HepG2 (cell line): ENCODE data around the gene VEPH1. TPM values are rescaled to one million over a fixed set of nuclear protein-coding genes. Genes with fewer than 3 reads are reported as not detected.

Experiments used
- ATAC-seq: fragments of 200-7000 bp; cut with Tn5 transposase; 3 replicates; pipeline ENCODE4 v1.9.1; 2020; ENCODE audit warnings: mild to moderate bottlenecking, moderate library complexity
- BruUV-seq: library from RNA; stranded (reverse); fragments of 400-500 nt; replicated peaks from 2 replicates; lab custom pipeline; 2021; lab: Mats Ljungman, UMichigan
- CTCF ChIA-PET: fragments of 300-600 bp; formaldehyde crosslinking; extraction: SDS; loops from one replicate; lab custom pipeline; 2021; ENCODE audit warnings: low total read pairs, inconsistent platforms, low intra/inter-chr PET ratio; lab: Yijun Ruan, JAX
- POLR2A ChIA-PET: fragments of 350-600 bp; sonication (Branson Sonifier 250); formaldehyde crosslinking; loops from one replicate; lab custom pipeline; 2020; ENCODE audit warnings: antibody characterized with exemption, inconsistent platforms; lab: Yijun Ruan, JAX
- DNase-seq: peaks from one replicate; pipeline ENCODE4 v3.0.0-alpha.2; 2015; ENCODE audit warnings: low spot score
- FAIRE-seq: peaks from 3 replicates; lab custom pipeline; 2011; peaks lifted over from hg19 to GRCh38; lab: Jason Lieb, UNC
- H2AFZ ChIP-seq: one replicate; pipeline ENCODE4 v1.6.1; 2011; ENCODE audit warnings: low read length, inconsistent platforms
- H3K27ac ChIP-seq: fragments of 300-600 bp; 3 replicates; pipeline ENCODE4 v1.8.0; 2011; ENCODE audit warnings: mixed run types, mild to moderate bottlenecking, mixed read lengths, low read length, inconsistent platforms; ENCODE audit not compliant: insufficient read depth; ENCODE audit errors: extremely low read length
- H3K27me3 ChIP-seq, 2 experiments: fragments of 200-600 bp in 1 of 2; 2 replicates in 1 of 2; 3 replicates in 1 of 2; pipeline versions ENCODE4 v1.6.0 to v1.8.0; 2011; ENCODE audit warnings: low read length in 2 of 2, mild to moderate bottlenecking in 2 of 2, moderate library complexity in 2 of 2, inconsistent platforms in 1 of 2; ENCODE audit not compliant: insufficient read depth in 2 of 2, control insufficient read depth in 1 of 2
- H3K36me3 ChIP-seq, 2 experiments: fragments of 200-600 bp in 1 of 2; replicated peaks in 1 of 2; 2 replicates in 1 of 2; 3 replicates in 1 of 2; pipeline versions ENCODE4 v1.5.1 to v1.8.0; 2011; ENCODE audit warnings: low read length in 2 of 2, inconsistent platforms in 1 of 2; ENCODE audit not compliant: insufficient read depth in 2 of 2, control insufficient read depth in 1 of 2
- H3K4me1 ChIP-seq: 2 replicates; pipeline ENCODE4 v1.5.1; 2012; ENCODE audit warnings: low read length, inconsistent platforms; ENCODE audit not compliant: insufficient read depth
- H3K4me2 ChIP-seq: 2 replicates; pipeline ENCODE4 v1.6.0; 2011; ENCODE audit warnings: low read depth, low read length, inconsistent platforms
- H3K4me3 ChIP-seq, 3 experiments: fragments of 200-600 bp in 1 of 3; sonication (generic), shearing (Covaris generic) in 1 of 3; replicated peaks in 1 of 3; 2 replicates each; pipeline ENCODE4 v1.5.1; 2011 to 2016; ENCODE audit warnings: low read length in 3 of 3, inconsistent platforms in 2 of 3, low read depth in 2 of 3, mild to moderate bottlenecking in 2 of 3, control low read depth in 1 of 3, mixed read lengths in 1 of 3; ENCODE audit not compliant: insufficient read depth in 1 of 3
- H3K79me2 ChIP-seq: one replicate; pipeline ENCODE4 v1.6.1; 2011; ENCODE audit warnings: low read length, inconsistent platforms; ENCODE audit not compliant: insufficient read depth
- H3K9ac ChIP-seq: 2 replicates; pipeline ENCODE4 v1.6.0; 2011; ENCODE audit warnings: mild to moderate bottlenecking, low read depth, low read length, inconsistent platforms; ENCODE audit not compliant: insufficient read depth
- H3K9me3 ChIP-seq: 2 replicates; pipeline ENCODE4 v1.5.1; 2012; ENCODE audit warnings: mild to moderate bottlenecking, low read length
- H4K20me1 ChIP-seq: 2 replicates; pipeline ENCODE4 v1.6.0; 2011; ENCODE audit warnings: inconsistent platforms, mild to moderate bottlenecking, low read length, moderate library complexity; ENCODE audit not compliant: insufficient read depth
- AKNA ChIP-seq: sonication (generic); formaldehyde crosslinking; IDR thresholded peaks from 2 replicates; pipeline ENCODE4 v1.4.0; 2020; ENCODE audit warnings: missing genetic modification reagents, borderline replicate concordance
- BCL3 ChIP-seq: sonication (generic); formaldehyde crosslinking; IDR thresholded peaks from 2 replicates; pipeline ENCODE4 v1.5.1; 2020; ENCODE audit warnings: mild to moderate bottlenecking, missing genetic modification reagents, moderate library complexity
- BRF2 ChIP-seq: sonication (generic); formaldehyde crosslinking; IDR thresholded peaks from 2 replicates; pipeline ENCODE4 v1.8.1; 2022; ENCODE audit warnings: mild to moderate bottlenecking, missing genetic modification reagents
- GMEB2 ChIP-seq: IDR thresholded peaks from 2 replicates; pipeline ENCODE4 v1.6.1; 2016; ENCODE audit warnings: missing biosample characterization, missing genetic modification reagents, low read depth
- IKZF5 ChIP-seq: IDR thresholded peaks from 2 replicates; pipeline ENCODE4 v1.6.1; 2018; ENCODE audit warnings: missing genetic modification reagents, mild to moderate bottlenecking, missing compliant biosample characterization
- ISX ChIP-seq: sonication (generic); formaldehyde crosslinking; conservative IDR thresholded peaks from 2 replicates; pipeline ENCODE4 v1.5.0; 2020; ENCODE audit warnings: missing genetic modification reagents
- REPIN1 ChIP-seq: sonication (generic); formaldehyde crosslinking; IDR thresholded peaks from 2 replicates; pipeline ENCODE4 v1.8.0; 2022; ENCODE audit warnings: missing genetic modification reagents, low read depth, mild to moderate bottlenecking, borderline replicate concordance
- RNF2 ChIP-seq: fragments of 450-650 bp; conservative IDR thresholded peaks from 2 replicates; pipeline ENCODE4 v1.6.1; 2016; ENCODE audit warnings: low read depth
- SAP130 ChIP-seq: IDR thresholded peaks from 2 replicates; pipeline ENCODE4 v1.6.1; 2016; ENCODE audit warnings: low read depth
- ZFAT ChIP-seq: sonication (generic); formaldehyde crosslinking; conservative IDR thresholded peaks from 2 replicates; pipeline ENCODE4 v1.8.1; 2023; ENCODE audit warnings: missing genetic modification reagents, inconsistent platforms
- ZNF253 ChIP-seq: sonication (generic); formaldehyde crosslinking; IDR thresholded peaks from 2 replicates; pipeline ENCODE4 v1.8.0; 2022; ENCODE audit warnings: mild to moderate bottlenecking, missing genetic modification reagents, borderline replicate concordance
- ZNF709 ChIP-seq: sonication (generic); formaldehyde crosslinking; IDR thresholded peaks from 2 replicates; pipeline ENCODE4 v1.5.0; 2020; ENCODE audit warnings: mild to moderate bottlenecking, missing genetic modification reagents
- ZNF740 ChIP-seq: sonication (generic); formaldehyde crosslinking; IDR thresholded peaks from 2 replicates; pipeline ENCODE4 v1.4.0; 2020; ENCODE audit warnings: missing genetic modification reagents
- ZNF816 ChIP-seq: sonication (generic); formaldehyde crosslinking; IDR thresholded peaks from 2 replicates; pipeline ENCODE4 v1.8.0; 2022; ENCODE audit warnings: missing genetic modification reagents, mild to moderate bottlenecking, borderline replicate concordance
- WGBS: methylation state at CpG from one replicate; pipeline ENCODE4 v1.1.6; 2017; ENCODE audit warnings: low lambda C conversion rate; 5-methylcytosine and 5-hydroxymethylcytosine counted together
- in situ Hi-C: cut with HindIII; loops from 2 replicates; pipeline ENCODE4 v1.10.0; 2017; ENCODE audit warnings: low pct_unique_long_range_greater_than_20kb; ENCODE audit not compliant: extremely low pct_ligation_motif_present
- intact Hi-C: fragments of 100-400 bp; cut with micrococcal nuclease; formaldehyde crosslinking; loops from one replicate; pipeline ENCODE4 v1.10.0; 2022; ENCODE audit not compliant: unreplicated experiment
- polyA plus RNA-seq, 8 experiments: library from polyadenylated mRNA; depleted of rRNA in 3 of 8; stranded (reverse) in 7 of 8; unstranded in 1 of 8; fragments of >200 nt; fragmentation: Illumina TruSeq in 4 of 8; extraction: Trizol in 4 of 8; gene quantifications; 2 replicates each; pipeline versions ENCODE4 v1.2.1 to v1.2.3, GENCODE V29; 2011 to 2016; ENCODE audit warnings: low read depth in 4 of 8, missing spikeins in 1 of 8, mixed read lengths in 1 of 8; ENCODE audit not compliant: insufficient read depth in 1 of 8
- total RNA-seq, 5 experiments: library from RNA; depleted of rRNA; stranded (reverse); fragments of >200 nt; fragmentation: Illumina TruSeq; extraction: Trizol; gene quantifications; 2 replicates each; pipeline ENCODE4 v1.2.3, GENCODE V29; 2016; ENCODE audit warnings: low read depth in 1 of 5

The VEPH1 gene
- total and polyA plus RNA-seq, 2 of the 13 experiments (the other 11 are each of a cell fraction or from before 2014, with no cell fraction given) = not detected

GRCh38 chr3:157514371-157514895 is 11.2 kb upstream of the VEPH1 start:
- H3K27me3 ChIP-seq = no peaks in the 10 kb centered on the region
- FAIRE-seq (no peak), ATAC-seq (no peak), DNase-seq (no peak)
- no peaks in the 10 kb centered on the region for H3K4me1 ChIP-seq
- intact Hi-C loops = no loop called here
- no peaks in the 10 kb centered on the region for H3K36me3 ChIP-seq
- H3K9me3 ChIP-seq = no peaks in the 10 kb centered on the region
- no peaks in the 10 kb centered on the region for H4K20me1 ChIP-seq
- H3K27ac ChIP-seq = no peak overlapping the region
- ChIA-PET POLR2A (no interaction called here), CTCF (no interaction called here)
- H3K4me3 ChIP-seq = no peak overlapping the region
- no TSS peak for BruUV-seq
- no peak overlapping the region for H3K9ac ChIP-seq
- H2AFZ ChIP-seq = no peak overlapping the region
- in situ Hi-C loops = no loop called here
- no peaks in the 10 kb centered on the region for H3K79me2 ChIP-seq
- WGBS = 7% methylated on average over 4 of the region's 4 CpGs
- no peak overlapping the region for H3K4me2 ChIP-seq
- TF ChIP-seq ZNF740 (CRISPR knock-in tag) = no peak
- no peak for TF ChIP-seq RNF2
- TF ChIP-seq GMEB2 = no peak
- no peak for TF ChIP-seq ZNF816 (CRISPR knock-in tag)
- no peak for TF ChIP-seq ZFAT
- no peak for TF ChIP-seq SAP130
- no peak for TF ChIP-seq AKNA (CRISPR knock-in tag)
- TF ChIP-seq BRF2 (CRISPR knock-in tag) = no peak
- TF ChIP-seq ISX (CRISPR knock-in tag) = no peak
- TF ChIP-seq IKZF5 = no peak
- no peak for TF ChIP-seq BCL3 (CRISPR knock-in tag)
- TF ChIP-seq ZNF253 (CRISPR knock-in tag) = no peak
- TF ChIP-seq REPIN1 (CRISPR knock-in tag) = no peak
- no peak for TF ChIP-seq ZNF709 (CRISPR knock-in tag)
